SK-N-MC (cell line): ENCODE measurements around the gene DERL3.

Experiments
- DNase-seq: peaks from one replicate; pipeline ENCODE4 v3.0.0-alpha.2; 2011; ENCODE audit warnings: low read depth, low spot score
- H3K27ac ChIP-seq: fragments of 200-600 bp; sonication (generic); 2 replicates; pipeline ENCODE4 v1.5.1; 2016; ENCODE audit warnings: mixed run types
- H3K36me3 ChIP-seq: fragments of 200-600 bp; sonication (generic); 2 replicates; pipeline ENCODE4 v1.6.1; 2017; ENCODE audit warnings: antibody characterized with exemption, low read length, mixed read lengths; ENCODE audit not compliant: insufficient read depth
- H3K4me3 ChIP-seq: fragments of 200-600 bp; sonication (generic); 2 replicates; pipeline ENCODE4 v1.5.1; 2016
- H3K9ac ChIP-seq: fragments of 200-600 bp; sonication (generic); 2 replicates; pipeline ENCODE4 v1.8.0; 2017; ENCODE audit warnings: mixed run types, mixed read lengths; ENCODE audit not compliant: insufficient read length
- H3K9me3 ChIP-seq: fragments of 200-600 bp; sonication (generic); 2 replicates; pipeline ENCODE4 v1.6.1; 2017; ENCODE audit warnings: low read depth, mild to moderate bottlenecking, antibody characterized with exemption, low read length, moderate library complexity, mixed read lengths
- EZH2 ChIP-seq: fragments of 200-600 bp; sonication (generic); IDR thresholded peaks from one replicate; pipeline ENCODE4 v1.6.1; 2017; ENCODE audit warnings: antibody characterized with exemption
- FOXP2 ChIP-seq: optimal IDR thresholded peaks from 2 replicates; pipeline ENCODE3; 2011; ENCODE audit warnings: mild to moderate bottlenecking, moderate library complexity; ENCODE audit not compliant: insufficient read depth; ENCODE audit errors: extremely low read length, control extremely low read depth
- POLR2AphosphoS5 ChIP-seq: IDR thresholded peaks from 2 replicates; pipeline ENCODE4 v1.6.1; 2012; ENCODE audit warnings: mild to moderate bottlenecking, low read depth, low read length, borderline replicate concordance

The DERL3 gene

GRCh38 chr22:23828800-23829680 is 9.8 kb downstream of the DERL3 start:
- H3K36me3 ChIP-seq = peaks cover 95% of the 10 kb centered on the region
- TF ChIP-seq POLR2AphosphoS5 = no peak
- TF ChIP-seq EZH2 = no peak
- no peak for TF ChIP-seq FOXP2
- H3K4me3 ChIP-seq = no peak overlapping the region
- peak overlapping the region; percentile 86 for H3K27ac ChIP-seq
- peaks cover 6% of the 10 kb centered on the region; the same call in 1 of the 2 replicates for H3K9me3 ChIP-seq
- DNase-seq = no peak
- H3K9ac ChIP-seq = no peak overlapping the region

DNA sequence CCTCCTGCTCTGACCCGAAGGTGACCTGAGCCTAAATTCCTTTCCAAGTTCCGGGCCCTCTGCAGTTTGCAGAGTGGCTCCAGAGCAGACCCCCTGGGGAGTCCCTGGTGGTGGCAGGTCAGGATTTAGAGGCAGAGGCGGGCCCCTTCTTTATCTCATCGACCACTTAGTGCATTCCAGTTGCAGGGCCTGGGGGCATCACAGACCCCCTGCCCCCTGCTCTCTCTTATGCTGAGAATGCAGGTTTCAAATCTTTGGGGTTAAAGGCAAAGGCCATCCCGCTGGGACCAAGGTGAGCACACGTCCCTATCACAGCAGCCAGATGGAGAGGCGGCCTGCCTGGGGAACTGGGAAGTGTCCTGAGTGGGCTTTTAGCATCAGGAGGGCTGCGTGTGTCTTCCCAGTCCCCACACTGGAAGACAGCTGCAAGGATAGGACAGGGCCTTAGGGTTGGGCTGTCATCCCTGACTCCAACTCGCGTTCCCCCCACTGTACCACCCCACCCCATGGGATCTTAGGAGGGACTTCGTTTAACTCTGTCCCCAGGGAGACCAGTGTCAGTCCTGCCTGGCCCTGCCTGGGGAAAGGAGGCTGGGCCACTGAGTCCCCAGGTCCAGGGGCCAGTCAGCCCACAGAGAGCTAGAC is 11.3 kb downstream of the DERL3 start:
- Histone ChIP-seq H3K27ac (no peak overlapping the region), H3K9me3 (peaks cover 6% of the 10 kb centered on the region; the same call in 1 of the 2 replicates), H3K9ac (no peak overlapping the region), H3K36me3 (peaks cover 94% of the 10 kb centered on the region), H3K4me3 (no peak overlapping the region)
- no peak for TF ChIP-seq EZH2
- no peak for TF ChIP-seq POLR2AphosphoS5
- TF ChIP-seq FOXP2 = no peak
- DNase-seq = no peak

DNA sequence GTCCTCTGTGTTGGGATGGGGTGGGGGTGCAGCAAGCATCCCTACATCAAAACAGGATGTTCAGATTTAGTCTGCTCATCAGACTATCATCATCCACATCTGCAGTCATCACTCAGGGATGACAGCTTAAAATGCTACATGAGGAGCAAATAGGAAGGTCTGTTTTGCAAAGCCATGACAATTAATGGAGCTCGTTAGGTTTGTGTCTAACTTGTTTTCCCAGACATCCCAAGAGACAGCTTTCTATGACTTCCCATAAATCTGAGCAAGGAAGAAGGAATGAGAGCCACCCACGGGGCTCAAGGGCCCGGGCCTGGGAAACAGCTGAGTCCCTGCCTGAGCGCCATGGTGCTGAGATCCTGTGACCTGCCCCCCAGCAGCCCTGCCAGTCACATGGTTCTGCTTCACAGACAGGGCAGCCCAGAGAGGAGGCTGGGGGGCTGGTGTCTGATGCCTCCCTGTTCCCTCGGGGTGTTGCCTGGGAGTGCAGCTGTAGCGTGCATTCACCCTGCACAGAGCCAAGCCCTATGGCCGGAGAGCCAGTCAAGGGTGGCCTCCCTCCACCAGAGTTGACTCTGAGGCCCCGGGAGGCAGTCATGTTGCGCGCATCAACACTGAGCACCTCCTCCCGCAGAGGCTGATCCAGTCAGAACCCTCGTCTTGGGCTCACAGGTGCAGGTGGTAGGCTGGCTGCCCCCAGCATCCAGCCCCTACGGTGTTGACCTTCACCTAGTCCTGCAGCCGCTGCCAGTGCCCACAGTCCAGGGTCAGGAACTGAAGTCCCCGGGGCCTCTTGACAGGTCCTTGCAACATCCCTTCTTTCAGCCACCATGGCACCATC is 12.1 kb downstream of the DERL3 start:
- TF ChIP-seq FOXP2 = no peak
- TF ChIP-seq EZH2 = no peak
- TF ChIP-seq POLR2AphosphoS5 = no peak
- Histone ChIP-seq H3K9ac (no peak overlapping the region), H3K36me3 (peaks cover 94% of the 10 kb centered on the region), H3K9me3 (peaks cover 6% of the 10 kb centered on the region; the same call in 1 of the 2 replicates), H3K27ac (no peak overlapping the region), H3K4me3 (no peak overlapping the region)
- DNase-seq = no peak

DNA sequence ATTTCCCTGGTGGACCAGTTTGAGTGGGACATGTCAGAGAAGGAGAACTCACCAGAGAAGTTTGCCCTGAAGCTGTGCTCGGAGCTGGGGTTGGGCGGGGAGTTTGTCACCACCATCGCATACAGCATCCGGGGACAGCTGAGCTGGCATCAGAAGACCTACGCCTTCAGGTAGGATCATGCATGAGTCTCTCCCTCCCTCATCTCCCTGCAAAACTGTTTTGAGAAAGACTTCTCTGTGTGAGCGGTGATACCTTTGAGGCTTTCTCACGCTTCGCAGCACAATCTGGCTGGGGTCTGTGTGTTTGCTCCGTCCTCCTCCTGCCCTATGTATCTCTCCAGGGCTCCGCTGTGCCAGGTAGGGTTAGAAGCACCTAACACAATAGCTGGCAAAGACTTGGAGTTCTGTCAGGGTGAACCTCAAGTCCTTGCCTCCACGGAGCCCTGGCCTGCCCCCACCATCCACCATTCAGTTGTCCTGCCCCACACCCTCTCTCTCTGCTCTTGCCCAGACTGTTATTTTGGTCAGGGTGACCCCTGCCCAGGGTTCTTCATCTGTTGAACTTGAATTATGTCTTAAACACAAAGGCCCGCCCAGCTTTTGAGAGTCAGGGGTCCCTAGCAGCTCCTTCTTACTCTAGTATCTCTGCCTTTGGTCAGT is 13.4 kb downstream of the DERL3 start:
- Histone ChIP-seq H3K36me3 (peaks cover 91% of the 10 kb centered on the region), H3K9me3 (peaks cover 6% of the 10 kb centered on the region; the same call in 1 of the 2 replicates), H3K27ac (no peak overlapping the region), H3K9ac (no peak overlapping the region), H3K4me3 (no peak overlapping the region)
- DNase-seq = no peak
- TF ChIP-seq EZH2 (no peak), FOXP2 (no peak), POLR2AphosphoS5 (no peak)

GRCh38 chr22:23824476-23825245 is 14.1 kb downstream of the DERL3 start:
- no peak for DNase-seq
- Histone ChIP-seq H3K27ac (no peak overlapping the region), H3K4me3 (no peak overlapping the region), H3K9ac (no peak overlapping the region), H3K36me3 (peaks cover 92% of the 10 kb centered on the region), H3K9me3 (peaks cover 4% of the 10 kb centered on the region; the same call in 1 of the 2 replicates)
- TF ChIP-seq EZH2 = no peak
- no peak for TF ChIP-seq FOXP2
- no peak for TF ChIP-seq POLR2AphosphoS5

GRCh38 chr22:23823331-23823791 is 15.4 kb downstream of the DERL3 start:
- H3K36me3 ChIP-seq = peaks cover 91% of the 10 kb centered on the region
- H3K4me3 ChIP-seq = no peak overlapping the region

GRCh38 chr22:23822101-23822671 is 16.6 kb downstream of the DERL3 start:
- no peak for DNase-seq
- Histone ChIP-seq H3K9me3 (no peaks in the 10 kb centered on the region), H3K4me3 (no peak overlapping the region), H3K27ac (no peak overlapping the region), H3K9ac (no peak overlapping the region), H3K36me3 (peaks cover 88% of the 10 kb centered on the region)
- TF ChIP-seq POLR2AphosphoS5 (no peak), EZH2 (no peak), FOXP2 (no peak)

More at GRCh38 chr22:23823331-23823791, 15.4 kb downstream of the DERL3 start:
- H3K9ac ChIP-seq = no peak overlapping the region
- H3K9me3 ChIP-seq = no peaks in the 10 kb centered on the region
- no peak for TF ChIP-seq EZH2
- no peak for TF ChIP-seq POLR2AphosphoS5
- no peak for TF ChIP-seq FOXP2
- no peak overlapping the region for H3K27ac ChIP-seq
- DNase-seq = no peak
